Measurements from ENCODE around the gene TEX53. TPM values are rescaled to one million over a fixed set of nuclear protein-coding genes. Genes with fewer than 3 reads are reported as not detected.

TEX53 gene
- total and polyA plus RNA-seq, 2 experiments from 2014 or later: 0.44 TPM; not detected in 1

- H3K9me3 ChIP-seq (ENCODE audit: low read depth): no peaks in the 10 kb centered on the region
- DNase-seq (ENCODE audit: low spot score): peak; percentile 83
- peak overlapping the region; percentile 96 for H2AFZ ChIP-seq
- TF ChIP-seq EZH2phosphoT487 (IDR thresholded peaks at IDR 0.05; ENCODE audit: low read depth, severe bottlenecking, unreplicated experiment): no peak
- TF ChIP-seq CTCF (IDR thresholded peaks at IDR 0.05; ENCODE audit: poor library complexity): no peak
- TF ChIP-seq EZH2 (IDR thresholded peaks at IDR 0.05; ENCODE audit: borderline replicate concordance): no peak
- H4K20me1 ChIP-seq (ENCODE audit: insufficient read depth, poor library complexity, severe bottlenecking): no peaks in the 10 kb centered on the region
- no peaks in the 10 kb centered on the region for H3K36me3 ChIP-seq (replicated peaks; ENCODE audit: insufficient read depth, low read depth)
- 9% methylated on average over 34 of the region's 58 CpGs for WGBS (ENCODE audit: low lambda C conversion rate, missing lambda C conversion rate)
- H3K4me3 ChIP-seq: peak overlapping the region; percentile 94
- H3K27me3 ChIP-seq: no peaks in the 10 kb centered on the region
- no peaks in the 10 kb centered on the region for H3K9me2 ChIP-seq (replicated peaks; ENCODE audit: insufficient read depth)
- H3K4me2 ChIP-seq: peak overlapping the region; percentile 80
- H3K79me2 ChIP-seq: peaks cover 39% of the 10 kb centered on the region
- peak overlapping the region; percentile 99 for H3K27ac ChIP-seq
- H3K4me1 ChIP-seq (ENCODE audit: insufficient read depth): peaks cover 21% of the 10 kb centered on the region
These were observed 45.9 kb downstream of the TEX53 start for GRCh38 chr9:114611516-114612271.

GRCh38 chr9:114608525-114608796, 49.1 kb downstream of the TEX53 start:
- Histone ChIP-seq H3K4me2 (no peak overlapping the region), H3K79me2 (peaks cover 13% of the 10 kb centered on the region), H3K9me3 (ENCODE audit: low read depth) (no peaks in the 10 kb centered on the region), H4K20me1 (ENCODE audit: insufficient read depth, poor library complexity, severe bottlenecking) (no peaks in the 10 kb centered on the region), H3K36me3 (replicated peaks; ENCODE audit: insufficient read depth, low read depth) (no peaks in the 10 kb centered on the region), H3K27ac (no peak overlapping the region), H3K4me1 (ENCODE audit: insufficient read depth) (peaks cover 21% of the 10 kb centered on the region), H3K9me2 (replicated peaks; ENCODE audit: insufficient read depth) (no peaks in the 10 kb centered on the region), H3K4me3 (no peak overlapping the region), H3K27me3 (no peaks in the 10 kb centered on the region), H2AFZ (no peak overlapping the region)
- no peak for DNase-seq (ENCODE audit: low spot score)
- TF ChIP-seq EZH2phosphoT487 (IDR thresholded peaks at IDR 0.05; ENCODE audit: low read depth, severe bottlenecking, unreplicated experiment): no peak
- TF ChIP-seq CTCF (IDR thresholded peaks at IDR 0.05; ENCODE audit: poor library complexity): no peak
- WGBS (ENCODE audit: low lambda C conversion rate, missing lambda C conversion rate): 92% methylated on average over 2 of the region's 2 CpGs

GRCh38 chr9:114607671-114608524, 49.7 kb downstream of the TEX53 start:
- Histone ChIP-seq H4K20me1 (ENCODE audit: insufficient read depth, poor library complexity, severe bottlenecking) (no peaks in the 10 kb centered on the region), H3K27me3 (no peaks in the 10 kb centered on the region), H3K27ac (no peak overlapping the region), H3K4me1 (ENCODE audit: insufficient read depth) (peaks cover 17% of the 10 kb centered on the region), H2AFZ (no peak overlapping the region), H3K9me2 (replicated peaks; ENCODE audit: insufficient read depth) (no peaks in the 10 kb centered on the region), H3K79me2 (peaks cover 7% of the 10 kb centered on the region), H3K9me3 (ENCODE audit: low read depth) (no peaks in the 10 kb centered on the region), H3K4me2 (no peak overlapping the region), H3K36me3 (replicated peaks; ENCODE audit: insufficient read depth, low read depth) (no peaks in the 10 kb centered on the region), H3K4me3 (no peak overlapping the region)
- TF ChIP-seq EZH2phosphoT487 (IDR thresholded peaks at IDR 0.05; ENCODE audit: low read depth, severe bottlenecking, unreplicated experiment): no peak
- TF ChIP-seq CTCF (IDR thresholded peaks at IDR 0.05; ENCODE audit: poor library complexity): no peak
- no peak for TF ChIP-seq EZH2 (IDR thresholded peaks at IDR 0.05; ENCODE audit: borderline replicate concordance)
- DNase-seq (ENCODE audit: low spot score): no peak
- WGBS (ENCODE audit: low lambda C conversion rate, missing lambda C conversion rate): 86% methylated on average over 6 of the region's 6 CpGs
